Activated CD8-positive, alpha-beta memory T cell treated with anti-CD3 and anti-CD28 coated beads, Interleukin-2, amount 50 U/mL, for 24 hours (primary cell): ENCODE results near the gene ANKRD52.
A peak's percentile ranks its signal among the peaks of the same experiment; 100 is the strongest.

Experiments
- DNase-seq: peaks from one replicate; pipeline ENCODE4 v3.0.0-alpha.2; 2020; ENCODE audit errors: extremely low read depth

Gene ANKRD52

DNA sequence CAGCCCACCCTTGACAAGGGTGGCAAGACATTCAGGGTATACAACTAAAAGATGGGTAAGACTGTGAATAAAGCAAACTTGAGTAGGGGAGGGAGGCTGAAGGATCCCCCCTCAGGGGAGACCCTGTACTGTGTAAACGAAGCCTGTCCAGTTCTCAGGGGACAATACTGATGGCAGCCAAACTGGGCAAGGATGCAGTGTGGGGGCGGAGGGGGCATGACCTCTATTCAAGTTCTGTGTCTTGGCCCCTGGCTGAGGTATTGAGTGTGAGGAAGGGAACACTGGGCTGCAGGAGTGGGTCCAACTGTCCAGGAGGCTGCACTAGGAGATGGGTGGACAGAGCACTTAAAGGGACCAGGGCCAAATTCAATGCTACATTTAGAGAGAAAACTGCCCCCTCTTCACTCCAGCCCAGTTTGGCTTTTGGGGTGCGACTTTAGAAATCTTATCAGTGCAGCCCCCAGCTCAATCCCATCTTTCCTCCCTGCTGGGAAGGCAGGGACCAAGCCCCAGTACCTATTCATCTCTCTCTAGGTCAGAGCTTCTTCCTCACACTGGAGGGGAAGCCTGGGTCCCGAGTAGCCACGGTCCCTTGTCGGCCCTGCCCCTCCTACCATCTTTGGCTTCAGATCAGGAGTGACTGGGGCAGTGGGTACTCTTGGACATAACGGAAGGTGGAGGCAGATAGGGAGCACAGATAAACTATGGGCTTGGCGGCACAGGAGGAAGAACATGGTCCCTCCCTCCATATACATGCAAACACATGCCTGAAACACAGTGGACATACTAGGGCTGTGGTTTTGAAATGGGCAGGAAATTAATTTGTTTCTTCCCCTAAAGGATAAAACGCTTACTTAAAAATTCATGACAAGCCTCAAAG is 16.5 kb downstream of the ANKRD52 start:
- no peak for DNase-seq

DNA sequence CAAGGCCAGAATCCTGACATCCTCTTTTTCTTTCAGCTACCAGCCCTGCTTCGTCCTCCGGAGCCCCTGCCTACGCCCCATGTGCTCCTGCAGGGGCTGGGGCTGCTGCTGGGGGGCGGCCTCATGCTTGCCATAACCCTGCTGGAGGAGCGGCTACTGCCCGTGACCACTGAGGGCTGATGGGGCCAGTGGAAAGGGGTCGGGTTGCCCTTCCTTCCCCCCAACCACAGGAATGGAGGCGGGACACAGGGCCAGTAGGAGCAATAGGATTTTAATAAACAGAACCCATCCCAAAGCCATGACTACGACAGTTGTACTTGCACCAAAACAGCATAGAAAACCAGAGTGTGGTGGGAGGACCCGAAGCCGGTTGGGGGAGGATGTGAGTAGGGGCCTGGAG is 20.6 kb downstream of the ANKRD52 start:
- no peak for DNase-seq

DNA sequence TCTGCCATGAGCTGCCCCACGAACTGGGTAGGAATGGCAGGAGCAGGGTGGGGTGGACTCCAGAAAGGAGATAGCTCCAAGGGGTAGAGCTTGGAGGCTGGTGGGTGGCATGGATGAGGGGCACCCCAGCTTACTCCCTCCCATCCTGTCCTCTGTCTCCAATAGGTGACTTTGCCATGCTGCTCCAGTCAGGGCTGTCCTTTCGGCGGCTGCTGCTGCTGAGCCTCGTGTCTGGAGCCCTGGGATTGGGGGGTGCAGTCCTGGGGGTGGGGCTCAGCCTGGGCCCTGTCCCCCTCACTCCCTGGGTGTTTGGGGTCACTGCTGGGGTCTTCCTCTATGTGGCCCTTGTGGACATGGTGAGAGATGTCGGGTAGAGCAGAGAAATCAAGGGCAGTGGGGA is 21.2 kb downstream of the ANKRD52 start:
- no peak for DNase-seq

DNA sequence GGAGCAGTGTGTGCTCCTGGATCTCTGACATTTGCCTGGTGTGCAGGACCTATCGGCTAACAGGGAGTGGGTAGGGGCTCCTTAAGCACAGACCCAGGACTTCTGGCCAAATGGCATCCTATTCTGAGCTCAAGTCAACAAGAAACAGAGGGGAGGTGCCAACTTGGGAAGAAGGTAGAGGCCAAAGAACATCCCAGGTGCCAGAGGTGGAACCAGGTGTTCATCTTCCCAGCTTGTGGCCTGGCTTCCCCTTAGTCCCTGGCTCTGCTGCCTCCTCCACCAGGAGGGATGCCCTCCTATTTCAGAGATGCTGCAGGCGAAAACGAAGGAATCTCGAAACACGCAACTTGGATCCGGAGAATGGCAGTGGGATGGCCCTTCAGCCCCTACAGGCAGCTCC is 22.1 kb downstream of the ANKRD52 start:
- DNase-seq, result no peak

DNA sequence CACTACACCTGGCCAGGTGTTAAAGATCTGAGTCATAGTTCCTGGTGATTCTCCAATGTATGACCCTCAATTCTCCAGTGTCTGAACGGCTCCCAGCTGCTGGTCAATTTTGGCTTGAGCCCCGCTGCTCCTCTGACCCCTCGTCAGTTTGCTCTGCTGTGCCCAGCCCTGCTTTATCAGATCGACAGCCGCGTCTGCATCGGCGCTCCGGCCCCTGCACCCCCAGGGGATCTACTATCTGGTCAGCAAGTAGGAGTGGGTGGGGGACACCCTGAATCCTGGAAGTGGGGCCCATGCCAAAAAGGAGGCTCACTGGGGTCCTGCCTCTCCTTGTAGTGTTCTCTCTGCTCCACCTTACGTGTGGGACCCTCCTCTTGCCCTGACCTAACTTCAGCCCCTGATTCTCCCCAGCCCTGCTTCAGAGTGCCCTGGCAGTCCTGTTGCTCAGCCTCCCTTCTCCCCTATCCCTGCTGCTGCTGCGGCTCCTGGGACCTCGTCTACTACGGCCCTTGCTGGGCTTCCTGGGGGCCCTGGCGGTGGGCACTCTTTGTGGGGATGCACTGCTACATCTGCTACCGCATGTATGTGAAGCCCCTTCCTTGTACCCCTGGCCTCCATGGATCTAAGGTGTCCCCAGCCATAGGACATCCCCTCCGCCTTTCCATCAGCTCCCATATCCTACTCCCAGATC is 23.3 kb downstream of the ANKRD52 start:
- no peak for DNase-seq

DNA sequence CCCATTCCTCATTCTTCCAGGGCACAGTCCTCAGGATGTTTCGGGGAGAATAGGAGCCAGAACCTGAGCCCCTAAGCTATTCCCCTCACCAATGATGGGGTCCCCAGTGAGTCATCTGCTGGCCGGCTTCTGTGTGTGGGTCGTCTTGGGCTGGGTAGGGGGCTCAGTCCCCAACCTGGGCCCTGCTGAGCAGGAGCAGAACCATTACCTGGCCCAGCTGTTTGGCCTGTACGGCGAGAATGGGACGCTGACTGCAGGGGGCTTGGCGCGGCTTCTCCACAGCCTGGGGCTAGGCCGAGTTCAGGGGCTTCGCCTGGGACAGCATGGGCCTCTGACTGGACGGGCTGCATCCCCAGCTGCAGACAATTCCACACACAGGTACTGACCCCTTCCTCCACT is 27.0 kb downstream of the ANKRD52 start:
- no peak for DNase-seq

DNA sequence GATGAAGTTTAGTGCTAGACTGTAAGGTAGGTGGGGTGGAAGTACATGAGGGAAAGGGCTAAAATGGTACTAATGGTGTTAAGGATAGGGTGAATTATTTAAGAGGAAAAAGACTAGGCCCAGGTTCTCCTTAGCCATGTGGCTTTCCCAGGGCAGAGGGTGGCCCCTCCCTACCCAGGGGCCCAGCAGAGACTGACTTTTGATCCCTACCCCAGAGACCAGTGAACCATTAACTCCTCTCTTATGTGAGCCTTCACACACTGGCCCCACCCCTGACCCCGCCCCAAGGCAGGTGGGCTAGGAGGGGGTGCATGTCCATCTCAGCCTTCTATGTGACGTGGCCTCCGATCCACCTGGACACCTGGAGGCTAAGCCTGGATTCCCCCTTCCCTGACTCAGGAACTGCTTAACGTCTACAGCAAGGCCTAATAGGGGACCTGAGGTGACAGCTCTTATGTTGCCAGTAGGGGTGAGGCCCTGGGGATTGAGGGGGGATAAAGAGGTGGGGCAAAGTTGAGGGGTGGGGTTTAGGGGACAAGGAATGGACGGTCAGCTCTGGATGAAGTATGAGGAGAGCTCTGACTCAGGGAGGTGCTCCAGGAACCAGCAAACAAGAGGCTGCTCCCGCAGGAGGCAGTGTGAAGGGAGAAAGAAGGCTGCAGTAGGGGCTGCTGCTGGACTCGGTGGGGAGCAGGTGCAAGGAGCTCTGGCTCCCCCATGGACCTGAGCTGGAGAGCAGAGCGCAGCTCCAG is 27.6 kb downstream of the ANKRD52 start:
- DNase-seq, result no peak

DNA sequence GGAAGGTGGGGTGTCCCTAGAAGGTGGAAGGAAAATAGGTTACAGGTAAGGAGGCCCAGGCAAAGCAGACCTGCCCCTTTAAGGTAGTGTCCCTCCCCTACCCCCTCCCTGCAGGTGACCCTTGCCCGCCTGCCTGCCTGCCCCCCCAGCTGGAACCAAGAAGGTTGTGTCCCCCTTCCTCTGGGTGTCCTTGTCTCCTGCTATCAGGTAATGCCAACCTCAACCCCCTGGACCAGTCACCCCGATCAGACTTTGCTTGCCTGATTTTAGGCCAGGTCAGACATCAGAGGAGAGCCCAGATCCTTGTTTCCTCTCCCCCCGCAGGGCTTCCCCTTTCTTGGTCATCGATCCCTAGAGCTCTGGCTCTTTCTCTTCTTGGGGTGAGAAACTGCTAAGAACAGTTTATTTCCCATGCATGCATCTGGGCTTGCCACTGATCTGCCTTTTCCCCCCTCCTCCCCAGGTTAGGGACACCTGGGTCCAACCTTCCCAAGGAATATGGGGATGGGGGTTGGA is 28.2 kb downstream of the ANKRD52 start, which contains the start of gene SLC39A5:
TSS of gene SLC39A5 (plus strand) at position 136 of the 516 bp plus-strand sequence. CDS start 1,224 bp downstream, outside the sequence.
- DNase-seq, result no peak

DNA sequence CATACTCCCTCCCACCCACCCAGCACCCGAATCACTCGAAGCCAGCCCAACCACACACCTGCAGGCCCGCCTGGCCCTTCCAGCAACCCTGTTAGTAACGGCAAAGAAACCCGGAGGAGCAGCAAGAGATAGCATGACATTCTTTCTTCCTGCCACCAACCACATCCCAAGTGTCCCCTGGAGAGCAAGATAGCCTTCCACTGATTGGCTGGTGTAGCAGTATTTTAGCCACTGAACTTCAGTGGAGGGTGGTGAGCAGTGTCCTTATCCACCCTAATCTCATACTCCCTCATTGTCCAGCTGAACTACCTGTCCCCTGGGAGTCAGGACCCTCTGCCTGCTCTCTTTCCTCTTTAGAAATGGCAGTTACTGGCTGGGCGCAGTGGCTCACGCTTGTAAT is 29.1 kb downstream of the ANKRD52 start:
- DNase-seq, result no peak

DNA sequence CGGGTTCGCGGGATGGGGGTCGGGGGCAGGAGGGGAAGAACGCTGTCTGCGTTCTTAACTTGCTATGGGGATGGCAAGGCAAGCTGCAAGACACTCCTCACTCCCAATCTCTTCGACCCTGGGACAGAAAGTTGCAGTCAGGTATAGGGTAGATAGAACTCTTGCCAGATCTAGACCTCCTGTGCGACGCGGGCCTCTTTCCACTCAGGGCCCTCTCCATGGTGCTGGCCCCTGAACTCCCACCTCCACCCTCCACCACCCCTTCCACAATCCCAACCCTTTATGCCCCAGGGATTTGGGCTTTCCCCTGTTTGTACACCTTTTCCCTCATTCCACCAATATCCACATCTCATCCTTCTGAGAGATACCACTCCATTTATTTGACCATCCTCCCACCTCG is 33.2 kb downstream of the ANKRD52 start:
- no peak for DNase-seq

DNA sequence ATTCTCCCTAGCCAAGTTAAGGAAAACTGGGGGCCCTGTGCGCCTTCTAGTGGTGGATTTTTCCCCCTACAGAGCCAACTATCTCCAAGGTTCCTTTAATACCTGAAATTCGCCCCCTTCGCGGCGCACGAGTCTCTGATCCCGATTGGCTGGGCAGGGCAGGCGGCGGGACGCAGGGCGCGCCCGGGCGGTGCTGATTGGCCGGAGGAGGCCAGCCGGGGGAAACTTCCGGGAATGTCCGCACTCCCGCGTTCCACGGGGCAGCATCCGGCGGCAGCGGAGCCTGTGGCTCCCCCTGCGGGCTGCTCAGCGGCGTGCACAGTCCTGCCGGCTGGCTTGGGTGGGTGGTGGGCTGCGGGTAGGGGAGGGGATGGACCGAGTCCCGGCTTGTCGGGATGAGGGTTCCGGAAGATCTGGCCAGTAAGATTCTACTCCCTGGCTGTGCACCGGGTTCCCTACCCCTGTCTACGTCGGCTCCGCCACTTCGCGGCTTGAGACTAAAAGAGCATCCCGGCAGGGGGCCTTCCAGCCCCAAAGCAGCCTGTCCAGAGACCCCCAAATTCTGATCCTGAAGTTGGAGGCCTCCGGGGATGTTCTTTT is 34.0 kb downstream of the ANKRD52 start, which contains the start of gene NABP2:
TSS of gene NABP2 (plus strand) at position 241 of the 600 bp plus-strand sequence. CDS start 515 bp downstream, outside the sequence.
- peak; percentile 85 for DNase-seq

DNA sequence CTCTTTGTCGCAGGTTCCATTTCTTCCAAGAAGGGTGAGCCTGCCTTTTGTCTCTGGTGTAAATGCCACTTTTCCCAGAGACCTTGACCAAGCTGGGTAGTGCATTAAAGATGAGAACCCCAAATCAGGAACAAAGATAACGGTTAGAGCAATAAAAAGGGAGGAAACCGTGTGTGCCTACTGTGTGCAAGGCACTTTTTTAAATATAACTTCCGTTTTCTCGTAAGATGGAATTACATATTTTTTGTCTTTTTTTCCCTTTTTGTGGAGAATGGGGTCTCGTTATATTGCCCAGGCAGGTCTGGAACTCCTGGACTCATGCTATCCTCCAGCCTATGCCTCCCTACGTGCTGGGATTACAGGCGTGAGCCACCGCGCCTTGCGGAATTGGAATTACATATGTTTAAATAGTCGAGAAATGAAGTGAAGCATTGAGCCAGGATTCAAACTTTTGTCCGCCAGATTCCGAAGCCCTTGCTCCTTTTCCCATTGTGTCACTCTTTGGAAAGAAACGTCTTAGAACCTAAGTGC is 34.5 kb downstream of the ANKRD52 start:
- no peak for DNase-seq

DNA sequence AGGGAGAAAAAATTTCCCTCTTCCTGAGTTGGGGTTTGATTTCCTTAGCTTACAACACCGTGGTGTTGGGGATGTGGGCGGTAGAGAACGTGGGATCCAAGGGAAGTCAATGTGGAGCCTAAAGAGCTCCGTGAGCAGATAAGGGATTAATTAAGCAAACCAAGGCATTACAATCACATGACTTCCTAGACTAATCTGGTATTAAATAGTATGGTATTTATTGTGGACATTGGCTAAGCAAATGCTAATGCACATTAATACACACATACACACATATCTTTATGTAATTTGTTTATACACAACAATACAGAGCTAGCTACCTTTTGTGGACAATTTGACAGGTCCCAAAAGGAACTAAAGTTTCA is 35.7 kb downstream of the ANKRD52 start:
- no peak for DNase-seq

DNA sequence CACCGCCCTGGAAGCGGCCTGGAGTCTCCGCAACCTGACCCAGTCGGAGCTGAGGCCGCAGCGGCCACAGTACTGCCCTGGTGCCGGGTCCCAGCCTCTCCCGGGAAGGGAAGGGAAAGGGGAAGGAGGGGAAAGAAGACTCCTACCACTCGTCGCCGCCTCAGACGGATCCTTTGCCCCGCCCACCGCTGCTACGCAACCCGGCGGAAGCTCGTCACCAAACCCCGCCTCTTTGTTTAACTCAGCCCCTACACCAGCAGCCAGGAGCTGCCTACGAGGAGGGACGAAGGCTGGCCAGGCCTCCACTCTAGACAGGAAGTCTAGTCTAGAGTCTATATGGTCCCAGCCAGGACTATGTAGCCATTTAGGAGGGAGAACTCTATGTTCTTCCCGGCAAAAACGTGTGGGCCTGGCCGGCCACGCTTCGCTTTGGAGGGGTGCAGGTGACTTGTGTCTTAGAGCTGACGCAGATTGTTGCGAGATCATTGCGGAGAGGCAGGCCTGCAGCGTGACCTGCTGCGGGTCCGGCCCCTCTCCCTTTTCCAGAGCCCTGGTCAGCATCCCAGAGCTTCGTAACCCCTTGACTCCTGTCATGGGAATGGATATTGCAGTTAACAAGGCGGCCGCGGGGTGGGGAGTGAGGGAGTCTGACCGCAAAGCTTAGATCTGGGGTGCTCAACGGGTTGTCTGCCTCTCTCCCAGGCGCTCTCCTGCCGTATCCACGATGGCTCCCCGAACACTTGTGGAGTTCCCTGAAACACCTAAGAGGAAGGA is 36.2 kb downstream of the ANKRD52 start, which contains the start of gene RNF41:
TSS of gene RNF41 (minus strand) at position 166 of the 774 bp plus-strand sequence. CDS start 7,875 bp downstream, outside the sequence.
- peak; percentile 79 for DNase-seq

DNA sequence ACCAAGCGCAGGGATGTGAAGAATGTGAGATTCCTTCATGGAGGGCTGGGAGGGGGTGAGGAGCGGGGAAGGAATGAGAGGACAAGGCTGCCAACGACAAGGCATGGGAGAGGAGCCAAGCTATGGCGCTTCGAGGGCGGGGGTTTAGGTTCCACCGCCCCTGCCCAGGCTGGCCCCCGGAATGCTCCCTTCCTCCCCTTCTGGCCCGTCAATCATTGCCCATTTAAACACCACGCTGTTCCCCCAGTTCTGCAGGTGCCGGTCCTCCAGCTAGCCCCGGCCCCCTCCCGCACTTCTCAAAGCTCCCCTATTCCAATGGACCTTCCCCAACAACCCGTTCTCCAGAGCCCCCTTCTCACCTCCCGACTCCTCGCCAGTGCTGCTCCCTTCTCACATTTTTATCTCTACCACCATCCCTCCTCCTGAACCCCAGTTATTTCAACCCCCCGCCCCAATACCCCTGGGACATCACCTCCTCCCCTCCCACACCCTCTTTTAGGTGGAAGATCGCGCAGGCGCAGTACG is 36.9 kb downstream of the ANKRD52 start:
- no peak for DNase-seq

DNA sequence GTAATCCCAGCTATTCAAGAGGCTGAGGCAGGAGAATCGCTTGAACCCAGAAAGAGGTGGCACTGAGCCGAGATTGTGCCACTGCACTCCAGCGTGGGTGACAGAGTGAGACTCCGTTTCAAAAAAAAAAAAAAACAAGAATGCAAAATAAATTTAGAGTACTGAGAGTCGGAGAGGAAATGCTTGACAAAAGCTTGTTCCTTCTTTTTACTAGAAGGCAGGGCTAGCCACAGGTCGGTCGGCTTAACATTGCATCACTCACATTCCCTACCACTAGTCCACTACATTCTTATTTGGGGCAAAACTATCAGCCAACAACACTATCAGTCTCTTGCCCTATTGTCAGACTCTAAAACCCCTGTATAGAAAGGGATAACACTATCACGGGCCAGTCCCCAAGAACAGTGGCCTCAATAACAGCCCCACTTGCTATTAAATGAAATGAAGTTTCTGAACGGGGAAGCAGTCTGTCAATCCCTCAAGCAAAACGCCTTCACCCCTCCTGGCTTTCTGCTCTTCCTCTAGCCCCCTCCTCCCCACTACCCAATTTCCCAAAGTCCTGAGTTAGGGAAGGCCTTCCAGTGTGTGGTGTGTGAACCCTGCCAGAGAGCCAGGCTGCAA is 37.5 kb downstream of the ANKRD52 start:
- DNase-seq, result no peak

DNA sequence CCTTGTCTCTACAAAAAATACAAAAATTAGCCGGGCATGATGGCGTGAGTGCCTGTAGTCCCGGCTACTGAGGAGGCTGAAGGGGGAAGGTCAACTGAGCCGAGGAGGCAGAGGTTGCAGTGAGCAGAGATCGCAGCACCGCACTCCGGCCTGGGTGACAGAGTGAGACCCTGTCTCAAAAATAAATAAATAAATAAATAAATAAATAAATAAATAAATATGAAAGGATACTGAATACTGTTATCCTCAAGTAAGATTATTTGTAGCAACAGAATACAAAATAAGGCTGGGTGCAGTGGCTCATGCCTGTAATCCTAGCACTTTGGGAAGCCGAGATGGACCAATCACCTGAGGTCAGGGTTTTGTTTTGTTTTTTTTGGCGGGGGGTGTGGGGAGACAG is 38.3 kb downstream of the ANKRD52 start:
- no peak for DNase-seq

DNA sequence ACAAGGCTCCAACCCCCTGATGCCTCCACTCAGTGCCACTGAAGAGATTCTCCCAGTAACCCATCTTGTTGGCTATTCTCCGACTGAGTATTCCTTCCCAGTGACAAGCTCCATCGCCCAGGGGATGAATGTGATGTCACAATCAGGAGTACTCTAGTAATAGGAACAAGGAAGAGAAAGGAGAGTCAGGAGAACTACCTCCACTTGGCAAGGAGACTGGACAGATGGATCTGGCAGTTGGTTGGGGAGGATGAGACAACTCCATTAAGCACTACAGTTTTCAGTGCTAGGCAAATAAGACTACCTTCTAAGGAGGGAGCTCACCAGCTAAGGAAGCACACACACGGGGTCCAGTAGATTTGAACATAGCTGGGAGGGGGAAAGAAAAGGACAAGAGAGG is 41.7 kb downstream of the ANKRD52 start:
- no peak for DNase-seq

DNA sequence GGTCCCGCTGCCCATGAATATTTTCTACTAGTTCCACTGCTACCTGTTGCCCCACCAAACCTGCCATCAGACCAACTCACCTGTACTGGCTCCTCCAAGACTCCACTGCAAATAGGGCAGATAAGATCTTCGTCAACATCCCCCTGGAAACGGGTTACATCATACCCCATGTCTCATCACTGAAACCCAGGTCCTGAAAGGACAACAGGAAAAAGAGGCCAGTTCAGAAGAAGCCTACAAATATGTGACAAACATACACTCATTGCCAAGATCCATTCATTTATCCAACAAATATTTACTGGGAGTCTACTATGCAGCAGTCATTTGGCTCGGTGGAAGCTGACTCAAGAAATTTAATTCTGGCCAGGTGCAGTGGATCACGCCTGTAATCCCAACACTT is 44.3 kb downstream of the ANKRD52 start:
- no peak for DNase-seq

DNA sequence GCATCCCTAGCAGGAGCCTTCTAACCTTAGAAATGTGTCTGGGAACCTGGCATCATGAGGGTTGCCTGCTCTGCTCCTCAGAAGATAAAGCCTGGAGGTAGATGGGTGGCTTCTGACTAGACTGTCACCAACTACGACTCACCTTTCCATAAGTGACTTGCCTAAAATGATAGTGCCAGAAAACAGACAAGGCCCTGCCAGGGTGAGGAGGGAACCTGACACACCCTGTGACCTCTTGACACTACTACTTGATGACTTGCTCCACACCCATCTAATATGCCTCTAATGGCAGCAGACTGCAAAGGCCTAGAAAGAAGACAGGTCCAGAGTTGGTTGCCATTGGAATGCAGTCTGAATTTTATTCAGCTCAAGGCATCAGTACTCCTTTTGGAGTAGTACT is 45.8 kb downstream of the ANKRD52 start:
- DNase-seq, result no peak
